Activated T-cell treated with anti-CD3 and anti-CD28 coated beads, Interleukin-2, amount 50 U/mL, for 4 hours (primary cell): ENCODE results near the gene ACBD6. TPM values are rescaled to one million over a fixed set of nuclear protein-coding genes. Genes with fewer than 3 reads are reported as not detected.
"Not testable (repeated sequence)": the region's sequence is repeated elsewhere in the genome, so short reads cannot be mapped to it uniquely, and the experiment has no call there.

Source experiments
- ATAC-seq, 2 donors: fragments of 200-7000 bp; cut with Tn5 transposase; one replicate each; pipeline ENCODE4 v1.10.0; 2021
- DNase-seq: peaks from one replicate; pipeline ENCODE4 v3.0.0-alpha.2; 2020
- H3K27me3 Mint-ChIP-seq: one replicate; pipeline ENCODE4 v1.8.0; 2021; ENCODE audit warnings: low read depth, mixed read lengths
- H3K36me3 Mint-ChIP-seq: one replicate; pipeline ENCODE4 v1.8.0; 2022; ENCODE audit warnings: mixed read lengths; ENCODE audit not compliant: insufficient read depth
- H3K4me1 Mint-ChIP-seq: one replicate; pipeline ENCODE4 v1.8.0; 2021; ENCODE audit warnings: low read depth, mixed read lengths
- H3K4me3 Mint-ChIP-seq: one replicate; pipeline ENCODE4 v1.8.0; 2021; ENCODE audit warnings: mild to moderate bottlenecking, moderate library complexity, mixed read lengths
- H3K9me3 Mint-ChIP-seq: one replicate; pipeline ENCODE4 v1.8.0; 2021; ENCODE audit warnings: mixed read lengths
- total RNA-seq, 3 donors: library from RNA; stranded (reverse); gene quantifications; one replicate each; pipeline ENCODE4 v1.2.1, GENCODE V29; 2021

Gene ACBD6
- total RNA-seq = 10 to 100 TPM; 54.9 to 63.6 (median 60.7) TPM

- peak; percentile 92 to 94 for ATAC-seq
- Mint-ChIP-seq H3K36me3 (peaks cover 8% of the 10 kb centered on the region), H3K27me3 (no peaks in the 10 kb centered on the region), H3K4me1 (peaks cover 41% of the 10 kb centered on the region), H3K9me3 (no peaks in the 10 kb centered on the region), H3K4me3 (peak within 1 kb of the TSS; percentile 95)
- peak; percentile 82 for DNase-seq
These were observed at the start of gene ACBD6 for GRCh38 chr1:180502361-180503279. Gene ACBD6, minus strand, starts transcription at chr1:180502577. Its CDS starts 311 bp downstream, at chr1:180502266.

- H3K9me3 Mint-ChIP-seq = no peaks in the 10 kb centered on the region
- H3K36me3 Mint-ChIP-seq = no peaks in the 10 kb centered on the region
- H3K4me3 Mint-ChIP-seq = no peak overlapping the region
- H3K4me1 Mint-ChIP-seq = no peaks in the 10 kb centered on the region
- DNase-seq (no peak), ATAC-seq (no peak)
- peaks cover 2% of the 10 kb centered on the region for H3K27me3 Mint-ChIP-seq
These were observed 49.6 kb upstream of the ACBD6 start for GRCh38 chr1:180551997-180552396.

GRCh38 chr1:180550241-180550640 is 47.9 kb upstream of the ACBD6 start:
- H3K27me3 Mint-ChIP-seq = peaks cover 2% of the 10 kb centered on the region
- no peak overlapping the region for H3K4me3 Mint-ChIP-seq
- no peaks in the 10 kb centered on the region for H3K4me1 Mint-ChIP-seq
- ATAC-seq (no peak), DNase-seq (no peak)
- H3K9me3 Mint-ChIP-seq = no peaks in the 10 kb centered on the region
- H3K36me3 Mint-ChIP-seq = no peaks in the 10 kb centered on the region

- not testable (repeated sequence) for H3K9me3 Mint-ChIP-seq, DNase-seq, H3K27me3 Mint-ChIP-seq, H3K36me3 Mint-ChIP-seq, ATAC-seq, H3K4me3 Mint-ChIP-seq, H3K4me1 Mint-ChIP-seq
These were observed 47.4 kb upstream of the ACBD6 start for GRCh38 chr1:180549770-180550169.

GRCh38 chr1:180548686-180549317 is 46.4 kb upstream of the ACBD6 start:
- ATAC-seq (no peak), DNase-seq (no peak)
- H3K27me3 Mint-ChIP-seq = peaks cover 2% of the 10 kb centered on the region
- no peaks in the 10 kb centered on the region for H3K4me1 Mint-ChIP-seq
- H3K9me3 Mint-ChIP-seq = no peaks in the 10 kb centered on the region
- no peaks in the 10 kb centered on the region for H3K36me3 Mint-ChIP-seq
- no peak overlapping the region for H3K4me3 Mint-ChIP-seq

- ATAC-seq (no peak), DNase-seq (no peak)
- no peaks in the 10 kb centered on the region for H3K27me3 Mint-ChIP-seq
- H3K4me1 Mint-ChIP-seq = no peaks in the 10 kb centered on the region
- no peak overlapping the region for H3K4me3 Mint-ChIP-seq
- H3K9me3 Mint-ChIP-seq = no peaks in the 10 kb centered on the region
- no peaks in the 10 kb centered on the region for H3K36me3 Mint-ChIP-seq
These were observed 43.6 kb upstream of the ACBD6 start for GRCh38 chr1:180545991-180546390.

GRCh38 chr1:180544050-180544449 is 41.7 kb upstream of the ACBD6 start:
- DNase-seq = no peak

GRCh38 chr1:180542838-180543145 is 40.4 kb upstream of the ACBD6 start:
- no peak overlapping the region for H3K4me3 Mint-ChIP-seq
- H3K36me3 Mint-ChIP-seq = no peaks in the 10 kb centered on the region
- no peaks in the 10 kb centered on the region for H3K27me3 Mint-ChIP-seq
- H3K4me1 Mint-ChIP-seq = no peaks in the 10 kb centered on the region
- DNase-seq (no peak), ATAC-seq (no peak)
- H3K9me3 Mint-ChIP-seq = no peaks in the 10 kb centered on the region

More at GRCh38 chr1:180544050-180544449, 41.7 kb upstream of the ACBD6 start:
- ATAC-seq = no peak
- Mint-ChIP-seq H3K4me1 (no peaks in the 10 kb centered on the region), H3K27me3 (no peaks in the 10 kb centered on the region), H3K36me3 (no peaks in the 10 kb centered on the region), H3K4me3 (no peak overlapping the region), H3K9me3 (no peaks in the 10 kb centered on the region)

- H3K4me3 Mint-ChIP-seq = no peak overlapping the region
- DNase-seq (no peak), ATAC-seq (no peak)
- H3K27me3 Mint-ChIP-seq = no peaks in the 10 kb centered on the region
- no peaks in the 10 kb centered on the region for H3K4me1 Mint-ChIP-seq
- H3K36me3 Mint-ChIP-seq = no peaks in the 10 kb centered on the region
- no peaks in the 10 kb centered on the region for H3K9me3 Mint-ChIP-seq
These were observed 39.9 kb upstream of the ACBD6 start for GRCh38 chr1:180542113-180542837.

- DNase-seq (no peak), ATAC-seq (no peak)
- Mint-ChIP-seq H3K36me3 (no peaks in the 10 kb centered on the region), H3K4me3 (no peak overlapping the region), H3K9me3 (no peaks in the 10 kb centered on the region), H3K4me1 (no peaks in the 10 kb centered on the region), H3K27me3 (peaks cover 4% of the 10 kb centered on the region)
These were observed 38.6 kb upstream of the ACBD6 start for GRCh38 chr1:180540697-180541594.

GRCh38 chr1:180539136-180539535 is 36.8 kb upstream of the ACBD6 start:
- no peak for ATAC-seq
- no peaks in the 10 kb centered on the region for H3K36me3 Mint-ChIP-seq
- no peak overlapping the region for H3K4me3 Mint-ChIP-seq
- no peaks in the 10 kb centered on the region for H3K4me1 Mint-ChIP-seq
- H3K9me3 Mint-ChIP-seq = no peaks in the 10 kb centered on the region
- peaks cover 7% of the 10 kb centered on the region for H3K27me3 Mint-ChIP-seq
- no peak for DNase-seq

- ATAC-seq (no peak), DNase-seq (no peak)
- Mint-ChIP-seq H3K4me3 (no peak overlapping the region), H3K27me3 (peaks cover 7% of the 10 kb centered on the region), H3K4me1 (no peaks in the 10 kb centered on the region), H3K9me3 (no peaks in the 10 kb centered on the region), H3K36me3 (no peaks in the 10 kb centered on the region)
These were observed 34.5 kb upstream of the ACBD6 start for GRCh38 chr1:180536821-180537372.

- Mint-ChIP-seq H3K4me3 (no peak overlapping the region), H3K36me3 (no peaks in the 10 kb centered on the region), H3K27me3 (peaks cover 7% of the 10 kb centered on the region), H3K4me1 (no peaks in the 10 kb centered on the region), H3K9me3 (no peaks in the 10 kb centered on the region)
- ATAC-seq = no peak
- no peak for DNase-seq
These were observed 33.1 kb upstream of the ACBD6 start for GRCh38 chr1:180535418-180535999.
